Cardiac muscle cell (in vitro differentiated cells and primary cell): Measurements from ENCODE around the gene PLRG1. TPM values are rescaled to one million over a fixed set of nuclear protein-coding genes. Genes with fewer than 3 reads are reported as not detected.
A peak's percentile ranks its signal among the peaks of the same experiment; 100 is the strongest.

ENCODE experiments used
- DNase-seq, 2 donors: peaks; one replicate each; pipeline versions ENCODE4 v3.0.0 to v3.0.0-alpha.2; 2010 to 2017; ENCODE audit warnings: low read depth in 1 of 2, low spot score in 1 of 2
- H3K27ac ChIP-seq: fragments of 200-600 bp; sonication (generic); 2 replicates; pipeline ENCODE4 v1.5.1; 2016
- H3K27me3 ChIP-seq: fragments of 200-600 bp; sonication (generic); 2 replicates; pipeline ENCODE4 v1.6.0; 2016; ENCODE audit warnings: control low read depth
- H3K36me3 ChIP-seq: fragments of 200-600 bp; sonication (generic); 2 replicates; pipeline ENCODE4 v1.5.1; 2016; ENCODE audit warnings: control low read depth
- H3K4me1 ChIP-seq: fragments of 200-600 bp; sonication (generic); 2 replicates; pipeline ENCODE4 v1.8.1; 2017; ENCODE audit warnings: low read depth, mild to moderate bottlenecking, mixed run types
- H3K4me3 ChIP-seq: fragments of 200-600 bp; sonication (generic); 2 replicates; pipeline ENCODE4 v1.5.1; 2016; ENCODE audit warnings: mild to moderate bottlenecking
- H3K9me3 ChIP-seq: fragments of 200-600 bp; sonication (generic); 2 replicates; pipeline ENCODE4 v1.5.1; 2017; ENCODE audit warnings: low read depth, mild to moderate bottlenecking, control low read depth
- polyA plus RNA-seq: library from polyadenylated mRNA; unstranded; fragments of >200 nt; fragmentation: Nextera tagmentation; extraction: Ambion mirVana; gene quantifications from 2 replicates; pipeline ENCODE4 v1.2.1, GENCODE V29; 2016
- total RNA-seq: library from RNA; depleted of rRNA; stranded (reverse); fragments of >200 nt; gene quantifications from 2 replicates; pipeline ENCODE4 v1.2.3, GENCODE V29; 2016
- TF ChIP-seq, protein P1 (sequence below): IDR thresholded peaks from 2 replicates; pipeline ENCODE4 v1.5.1; 2012; ENCODE audit warnings: low read depth, mild to moderate bottlenecking, low read length

Gene PLRG1
- total and polyA plus RNA-seq, 2 experiments from 2014 or later: 25.6 to 61.6 TPM

DNA sequence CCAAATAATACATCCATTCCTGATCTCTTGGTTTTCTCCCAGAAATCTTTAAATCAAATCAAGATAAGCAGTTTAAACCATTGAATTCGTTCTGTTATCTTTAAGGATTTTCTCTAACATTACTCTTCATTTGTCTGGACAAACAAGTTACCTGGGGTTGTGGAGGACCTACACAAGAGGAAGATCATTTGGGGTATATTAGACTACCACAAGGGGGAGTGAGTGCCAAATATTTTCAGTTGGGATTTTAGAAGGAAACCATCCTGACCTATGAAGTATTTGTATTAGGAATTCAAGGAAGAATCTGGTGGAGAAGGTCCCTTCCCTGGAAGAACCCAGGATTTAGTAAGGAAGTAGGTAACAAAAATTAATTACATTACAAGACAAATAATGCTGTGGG is 46.6 kb downstream of the PLRG1 start:
- peak; percentile 31 to 54 for DNase-seq
- H3K27me3 ChIP-seq: peaks cover 22% of the 10 kb centered on the region
- H3K36me3 ChIP-seq: no peaks in the 10 kb centered on the region
- no peak overlapping the region for H3K4me3 ChIP-seq
- no peaks in the 10 kb centered on the region for H3K9me3 ChIP-seq
- TF ChIP-seq, protein P1, sequence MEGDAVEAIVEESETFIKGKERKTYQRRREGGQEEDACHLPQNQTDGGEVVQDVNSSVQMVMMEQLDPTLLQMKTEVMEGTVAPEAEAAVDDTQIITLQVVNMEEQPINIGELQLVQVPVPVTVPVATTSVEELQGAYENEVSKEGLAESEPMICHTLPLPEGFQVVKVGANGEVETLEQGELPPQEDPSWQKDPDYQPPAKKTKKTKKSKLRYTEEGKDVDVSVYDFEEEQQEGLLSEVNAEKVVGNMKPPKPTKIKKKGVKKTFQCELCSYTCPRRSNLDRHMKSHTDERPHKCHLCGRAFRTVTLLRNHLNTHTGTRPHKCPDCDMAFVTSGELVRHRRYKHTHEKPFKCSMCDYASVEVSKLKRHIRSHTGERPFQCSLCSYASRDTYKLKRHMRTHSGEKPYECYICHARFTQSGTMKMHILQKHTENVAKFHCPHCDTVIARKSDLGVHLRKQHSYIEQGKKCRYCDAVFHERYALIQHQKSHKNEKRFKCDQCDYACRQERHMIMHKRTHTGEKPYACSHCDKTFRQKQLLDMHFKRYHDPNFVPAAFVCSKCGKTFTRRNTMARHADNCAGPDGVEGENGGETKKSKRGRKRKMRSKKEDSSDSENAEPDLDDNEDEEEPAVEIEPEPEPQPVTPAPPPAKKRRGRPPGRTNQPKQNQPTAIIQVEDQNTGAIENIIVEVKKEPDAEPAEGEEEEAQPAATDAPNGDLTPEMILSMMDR: peak; percentile 59
- H3K4me1 ChIP-seq: no peaks in the 10 kb centered on the region
- H3K27ac ChIP-seq: no peak overlapping the region

DNA sequence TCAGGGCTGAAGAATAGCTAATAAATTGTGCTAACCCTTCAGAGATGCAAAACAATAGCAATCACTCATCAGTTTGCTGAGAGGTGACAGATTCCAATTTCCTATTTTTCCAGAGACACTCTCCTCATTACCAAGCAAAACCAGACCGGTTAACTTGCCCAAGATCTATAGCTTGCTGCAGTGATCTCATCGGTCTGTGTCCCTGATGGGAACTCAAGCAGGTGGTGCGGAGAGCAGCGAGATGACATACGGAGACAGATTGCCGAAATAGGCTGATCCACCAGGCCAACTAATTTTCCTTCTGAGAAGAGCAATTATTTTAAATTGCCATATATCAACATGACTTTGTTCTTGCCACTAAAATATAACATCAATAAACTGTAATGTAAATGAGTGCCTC is 48.1 kb downstream of the PLRG1 start:
- Histone ChIP-seq H3K4me1 (no peaks in the 10 kb centered on the region), H3K27ac (no peak overlapping the region), H3K9me3 (no peaks in the 10 kb centered on the region), H3K36me3 (no peaks in the 10 kb centered on the region), H3K27me3 (peaks cover 22% of the 10 kb centered on the region), H3K4me3 (no peak overlapping the region)
- DNase-seq: no peak
- TF ChIP-seq, protein P1: no peak

GRCh38 chr4:154497889-154498288 is 52.3 kb downstream of the PLRG1 start:
- Histone ChIP-seq H3K4me1 (no peaks in the 10 kb centered on the region), H3K4me3 (no peak overlapping the region), H3K9me3 (no peaks in the 10 kb centered on the region), H3K27ac (no peak overlapping the region), H3K36me3 (no peaks in the 10 kb centered on the region), H3K27me3 (peaks cover 36% of the 10 kb centered on the region)
- no peak for DNase-seq
- TF ChIP-seq, protein P1: no peak

GRCh38 chr4:154495867-154496266 is 54.3 kb downstream of the PLRG1 start:
- DNase-seq: no peak
- H3K27ac ChIP-seq: no peak overlapping the region
- H3K27me3 ChIP-seq: peaks cover 46% of the 10 kb centered on the region
- TF ChIP-seq, protein P1: no peak
- no peaks in the 10 kb centered on the region for H3K9me3 ChIP-seq
- H3K36me3 ChIP-seq: no peaks in the 10 kb centered on the region
- H3K4me3 ChIP-seq: no peak overlapping the region
- peaks cover 6% of the 10 kb centered on the region for H3K4me1 ChIP-seq

DNA sequence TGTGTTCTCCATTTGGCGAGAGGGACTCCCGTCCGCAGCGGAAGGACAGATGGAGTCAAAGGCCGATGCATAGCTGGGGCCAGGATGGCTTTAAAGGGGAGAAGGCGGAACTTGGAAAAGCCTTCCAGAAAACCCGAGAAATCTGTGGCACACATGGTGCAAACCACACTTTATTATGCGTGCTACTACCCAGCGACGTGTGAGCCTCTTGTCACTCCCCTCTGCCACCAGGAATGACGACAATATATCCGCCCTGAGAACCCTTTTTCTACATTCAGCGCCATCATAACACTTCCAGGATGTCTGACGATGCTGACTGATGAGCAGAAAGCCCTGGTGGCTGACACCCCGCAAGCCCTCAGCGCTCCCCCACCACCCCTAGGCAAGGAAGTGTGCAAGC is 57.9 kb downstream of the PLRG1 start:
- Histone ChIP-seq H3K27me3 (peaks cover 71% of the 10 kb centered on the region), H3K9me3 (no peaks in the 10 kb centered on the region), H3K4me1 (peaks cover 6% of the 10 kb centered on the region), H3K4me3 (peak overlapping the region; percentile 35), H3K27ac (no peak overlapping the region), H3K36me3 (no peaks in the 10 kb centered on the region)
- DNase-seq: no peak
- TF ChIP-seq, protein P1: no peak
